Jurkat, Clone E6-1 (cell line): ENCODE data around the gene KIRREL3.
"Not testable (repeated sequence)": the region's sequence is repeated elsewhere in the genome, so short reads cannot be mapped to it uniquely, and the experiment has no call there.

Source experiments
- DNase-seq: peaks from one replicate; pipeline ENCODE4 v3.0.0-alpha.2; 2011; ENCODE audit warnings: low read depth, low spot score
- H3K4me3 ChIP-seq: 2 replicates; pipeline ENCODE4 v1.5.1; 2011; ENCODE audit warnings: mild to moderate bottlenecking, low read length, control low read depth, moderate library complexity

Gene KIRREL3

GRCh38 chr11:126407682-126408288, 592.8 kb downstream of the KIRREL3 start:
- DNase-seq, result no peak
- no peak overlapping the region for H3K4me3 ChIP-seq

- no peak for DNase-seq
These were observed 593.5 kb downstream of the KIRREL3 start for GRCh38 chr11:126407101-126407521.

DNA sequence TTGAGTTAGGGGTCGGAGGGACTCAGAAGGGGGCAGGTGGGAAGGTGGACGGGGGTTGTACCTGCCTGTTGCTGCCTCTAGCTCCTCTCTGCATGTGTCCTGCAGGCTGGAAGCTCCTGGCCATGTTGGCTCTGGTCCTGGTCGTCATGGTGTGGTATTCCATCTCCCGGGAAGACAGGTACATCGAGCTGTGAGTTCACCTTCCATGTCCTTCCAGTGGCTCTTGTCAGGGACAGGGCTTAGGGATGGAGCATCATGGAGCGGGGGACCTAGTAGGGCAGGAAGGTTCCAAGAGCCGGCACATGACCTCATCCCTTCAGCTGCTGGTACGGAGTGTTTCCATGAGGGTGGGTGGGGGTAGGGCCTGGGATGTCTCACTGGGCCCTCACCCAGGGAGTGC, 594.2 kb downstream of the KIRREL3 start:
- H3K4me3 ChIP-seq, result no peak overlapping the region
- DNase-seq, result no peak

More at GRCh38 chr11:126407101-126407521, 593.5 kb downstream of the KIRREL3 start:
- H3K4me3 ChIP-seq, result no peak overlapping the region

- no peak overlapping the region for H3K4me3 ChIP-seq
- no peak for DNase-seq
These were observed 594.7 kb downstream of the KIRREL3 start for GRCh38 chr11:126405906-126406305.

DNA sequence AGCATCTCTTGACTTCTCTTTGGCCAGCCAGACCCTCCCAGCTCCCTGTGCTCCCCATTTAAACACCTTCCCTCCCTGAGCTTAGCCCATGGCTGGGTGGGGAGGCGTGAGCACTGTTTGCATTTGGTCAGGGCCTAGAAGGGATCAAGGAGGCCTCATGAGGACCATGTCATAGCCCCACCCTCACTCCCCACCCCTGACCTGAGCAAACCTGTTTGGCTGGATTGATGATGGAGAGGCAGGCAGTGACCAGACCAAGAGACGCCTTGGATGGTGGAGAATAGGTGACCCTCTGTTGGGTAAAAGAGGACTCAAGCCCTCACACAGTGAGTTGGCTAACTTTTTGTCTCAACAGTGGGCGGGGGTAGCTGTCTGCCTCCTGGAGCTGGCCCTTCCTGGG, 595.2 kb downstream of the KIRREL3 start:
- no peak overlapping the region for H3K4me3 ChIP-seq
- DNase-seq, result no peak

DNA sequence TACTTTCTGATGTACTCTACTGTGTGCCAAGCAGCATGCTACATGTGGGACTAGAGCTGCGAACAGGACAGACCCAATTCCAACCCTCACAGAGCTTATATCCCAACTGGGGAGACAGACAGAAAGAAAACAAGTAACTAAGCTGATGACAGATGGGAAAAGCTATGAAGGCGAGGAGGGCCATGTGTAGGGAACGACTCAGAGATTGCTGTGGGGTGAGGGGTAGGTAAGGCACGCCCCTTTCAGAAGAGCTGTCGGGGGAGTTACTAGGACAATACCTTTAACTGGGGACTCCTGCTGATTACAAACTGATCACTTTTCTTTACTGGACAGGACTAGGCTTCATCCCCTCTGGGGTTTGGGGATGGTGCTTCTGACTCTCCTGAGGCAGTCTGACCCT, 596.2 kb downstream of the KIRREL3 start:
- DNase-seq, result no peak
- no peak overlapping the region for H3K4me3 ChIP-seq

DNA sequence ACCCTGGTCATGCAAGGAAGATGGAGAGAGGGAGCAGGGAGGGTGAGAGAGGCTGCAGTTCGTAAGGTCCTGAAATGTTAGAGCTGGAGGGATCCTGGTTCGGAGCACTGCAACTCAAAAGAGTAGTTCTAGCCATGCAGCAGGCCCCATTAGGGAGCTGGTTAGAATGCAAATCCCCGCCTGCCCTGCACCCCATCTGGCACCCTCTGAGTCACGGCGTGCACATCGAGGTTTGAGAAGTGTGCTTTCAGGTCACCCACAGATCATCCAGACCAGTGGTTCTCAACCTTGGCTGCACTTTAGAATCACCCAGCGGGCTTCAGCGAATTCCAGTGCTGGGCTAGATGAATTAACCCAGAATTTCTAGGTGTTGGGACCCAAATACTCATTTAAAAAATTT, 596.9 kb downstream of the KIRREL3 start:
- DNase-seq, result no peak
- H3K4me3 ChIP-seq, result no peak overlapping the region

DNA sequence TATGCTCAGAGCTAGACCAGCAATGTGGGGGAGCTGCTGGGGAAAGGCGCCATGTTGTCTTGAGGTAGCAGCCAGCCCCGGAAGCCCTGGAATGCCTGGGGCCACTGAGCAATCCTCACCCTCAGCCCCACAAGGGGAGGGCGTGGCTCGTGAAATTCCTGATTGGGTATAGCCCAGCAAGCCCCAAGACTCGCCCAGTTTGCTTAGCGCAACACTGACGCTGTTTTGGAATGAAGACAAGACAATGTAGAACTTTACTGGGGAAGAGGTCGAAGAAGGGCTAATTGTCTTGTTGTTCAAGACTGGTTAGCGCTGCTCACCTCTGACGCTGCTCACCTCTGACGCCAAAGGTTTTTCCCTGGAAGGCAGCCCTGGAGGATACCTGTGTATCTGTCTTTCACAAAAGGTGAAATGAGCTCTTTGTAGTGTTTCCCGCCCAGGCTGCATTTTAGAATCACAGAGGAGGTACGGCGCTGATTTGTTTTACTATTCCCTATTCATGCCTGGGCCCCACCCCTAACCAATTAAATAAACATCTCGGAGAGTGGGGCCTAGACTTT, 597.5 kb downstream of the KIRREL3 start:
- H3K4me3 ChIP-seq, result no peak overlapping the region
- DNase-seq, result no peak

DNA sequence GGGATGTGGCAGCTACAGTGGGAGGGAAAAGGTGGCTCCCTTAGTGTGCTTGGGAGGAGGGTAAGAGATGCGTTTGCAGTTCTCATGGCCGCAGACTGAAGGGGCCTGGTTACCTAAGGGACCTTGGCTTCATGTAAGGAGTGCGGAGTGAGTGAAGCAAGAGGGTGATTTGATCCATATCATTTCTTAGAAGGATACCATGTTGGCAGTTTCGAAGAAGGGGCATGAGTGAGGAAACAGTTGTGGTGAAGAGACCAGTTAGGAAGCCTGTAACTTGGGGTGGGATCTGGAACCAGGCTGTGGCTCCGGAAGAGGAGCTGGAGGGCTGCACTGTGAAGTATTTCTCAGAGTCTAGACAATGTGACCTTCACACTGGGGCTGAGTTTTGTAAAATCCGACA, 600.1 kb downstream of the KIRREL3 start:
- H3K4me3 ChIP-seq, result no peak overlapping the region
- no peak for DNase-seq

DNA sequence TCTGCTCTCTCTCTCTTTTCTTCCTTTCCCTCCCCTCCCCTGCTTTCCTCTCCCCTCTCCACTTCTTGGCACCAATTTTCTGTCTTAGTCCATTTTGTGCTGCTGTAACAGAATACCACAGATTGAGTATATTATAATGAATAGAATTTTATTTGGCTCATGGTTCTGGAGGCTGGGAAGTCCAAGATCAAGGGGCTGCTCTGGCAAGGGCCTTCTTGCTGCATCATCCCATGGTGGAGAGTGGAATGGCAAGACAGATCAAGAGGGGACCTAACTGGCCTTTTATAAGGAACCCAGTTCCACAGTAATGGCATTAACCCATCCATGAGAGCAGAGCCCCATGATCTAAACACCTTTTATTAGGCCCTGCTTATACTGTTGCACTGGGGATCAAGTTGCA, 600.6 kb downstream of the KIRREL3 start:
- H3K4me3 ChIP-seq, result no peak overlapping the region
- DNase-seq, result no peak

DNA sequence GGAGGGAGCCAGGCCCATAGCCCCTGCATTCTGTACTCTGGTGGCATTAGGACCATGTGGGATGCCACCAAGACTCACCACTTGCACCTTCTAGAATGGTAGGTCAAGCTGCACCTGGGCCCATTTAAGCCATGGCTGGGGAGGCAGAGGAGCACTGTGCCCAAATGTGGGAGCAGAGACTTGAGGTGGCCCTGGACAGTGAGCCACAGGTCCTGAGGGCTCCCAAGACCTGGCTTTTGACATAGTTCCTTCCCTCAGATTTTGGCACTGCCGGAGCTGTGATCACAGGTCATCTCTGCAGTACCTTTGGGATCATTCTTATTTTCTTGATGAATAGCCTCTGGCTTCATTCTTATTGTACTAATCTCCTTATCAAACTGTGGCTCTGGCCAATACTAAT, 601.8 kb downstream of the KIRREL3 start:
- H3K4me3 ChIP-seq, result no peak overlapping the region
- DNase-seq, result no peak

DNA sequence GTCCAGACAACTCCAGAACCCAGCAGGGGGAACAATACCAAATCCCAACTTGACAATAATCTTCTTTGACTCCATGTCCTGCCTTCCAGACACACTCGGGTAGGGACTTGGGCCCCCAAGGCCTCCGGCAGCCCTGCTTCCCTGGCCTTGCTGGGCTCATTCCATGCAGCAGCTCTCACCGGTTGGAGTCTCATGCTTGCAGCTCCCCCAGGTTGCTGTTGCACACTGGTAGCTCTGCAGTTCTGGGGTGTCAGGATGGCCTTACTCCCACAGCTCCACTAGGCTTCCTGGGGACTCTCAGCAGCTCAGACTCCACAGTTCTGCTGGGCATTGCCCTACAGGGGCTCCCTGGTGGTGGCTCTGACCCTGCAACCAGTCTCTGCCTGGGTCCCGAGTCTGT, 602.3 kb downstream of the KIRREL3 start:
- DNase-seq, result no peak
- no peak overlapping the region for H3K4me3 ChIP-seq

DNA sequence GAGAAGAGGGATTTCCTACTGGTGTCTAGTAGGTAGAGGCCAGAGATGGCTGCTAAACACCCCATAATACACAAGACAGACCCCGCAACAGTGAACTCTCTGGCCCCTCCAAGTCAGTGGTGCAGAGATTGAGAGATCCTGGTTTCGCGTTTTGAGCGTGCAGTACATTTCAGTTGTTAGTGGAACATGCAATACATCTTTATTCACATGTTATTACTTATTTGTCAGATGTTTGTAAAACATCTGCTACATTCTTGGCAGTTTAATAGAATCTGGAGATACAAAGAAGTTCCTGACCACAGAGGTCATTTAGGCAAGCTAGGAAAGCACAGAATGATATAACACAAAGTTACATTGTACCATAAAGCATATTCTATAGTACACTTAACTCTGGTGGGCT, 603.6 kb downstream of the KIRREL3 start:
- no peak overlapping the region for H3K4me3 ChIP-seq
- no peak for DNase-seq

- not testable (repeated sequence) for H3K4me3 ChIP-seq, DNase-seq
These were observed 604.3 kb downstream of the KIRREL3 start for GRCh38 chr11:126396266-126396665.

DNA sequence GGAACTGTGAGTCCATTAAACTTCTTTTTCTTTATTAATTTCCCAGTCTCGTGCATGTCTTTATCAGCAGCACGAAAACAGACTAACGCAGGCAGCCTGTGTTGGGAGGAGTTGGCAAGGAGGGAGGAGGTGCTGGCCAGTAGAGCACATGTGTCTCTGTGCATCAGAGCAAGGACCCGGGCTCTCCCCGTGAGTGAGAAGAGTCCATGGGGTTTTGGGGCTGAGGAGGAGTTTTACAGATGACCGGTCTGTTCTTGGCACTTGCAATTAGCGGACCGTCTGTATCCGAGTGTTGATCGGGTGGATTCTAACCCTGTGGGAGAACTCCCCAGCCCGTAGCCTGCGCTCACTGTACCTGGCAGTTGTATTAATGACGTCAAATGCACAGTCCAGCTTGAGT, 604.8 kb downstream of the KIRREL3 start:
- not testable (repeated sequence) for DNase-seq, H3K4me3 ChIP-seq

- not testable (repeated sequence) for H3K4me3 ChIP-seq, DNase-seq
These were observed 605.9 kb downstream of the KIRREL3 start for GRCh38 chr11:126394634-126395072.

DNA sequence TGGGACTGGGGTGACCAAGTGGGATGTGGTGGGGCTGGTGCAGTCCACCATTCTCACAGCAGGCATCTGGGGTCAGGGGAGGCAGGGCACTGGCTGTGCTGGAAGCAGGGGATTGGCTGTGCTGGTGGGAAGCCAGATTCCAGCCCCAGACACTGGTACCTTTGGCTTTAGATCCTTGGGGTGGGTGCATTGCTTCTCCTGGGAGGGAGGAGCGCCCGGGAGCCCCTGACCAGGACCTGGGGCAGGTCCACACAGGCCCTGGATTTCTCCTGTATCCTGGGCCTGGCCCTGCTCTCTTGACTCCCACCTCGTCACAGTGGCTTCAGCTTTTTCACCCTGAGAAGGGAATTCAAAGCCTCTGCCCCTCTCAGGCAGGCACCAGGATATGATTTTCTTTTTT, 606.5 kb downstream of the KIRREL3 start:
- no peak for DNase-seq
- H3K4me3 ChIP-seq, result no peak overlapping the region

DNA sequence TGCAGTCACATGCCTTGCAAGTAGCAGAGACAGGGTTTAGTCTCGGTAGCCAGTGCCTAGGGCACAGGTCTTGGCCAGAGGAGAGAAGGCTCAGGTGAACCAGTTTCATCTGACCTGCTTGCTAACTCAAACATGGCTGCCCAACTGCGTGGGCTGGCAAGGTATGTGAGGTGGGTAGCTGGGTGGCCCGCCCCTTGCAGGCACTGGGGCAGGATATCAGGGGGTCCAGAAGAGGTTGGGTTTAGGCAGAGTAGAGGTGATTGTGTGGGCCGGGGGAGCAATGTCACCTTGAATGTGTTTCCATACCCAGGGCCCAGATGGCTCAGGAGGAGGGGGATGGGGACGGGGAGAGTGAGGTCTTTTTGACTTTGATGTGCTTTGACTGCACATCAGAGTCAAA, 607.4 kb downstream of the KIRREL3 start:
- no peak overlapping the region for H3K4me3 ChIP-seq
- no peak for DNase-seq

DNA sequence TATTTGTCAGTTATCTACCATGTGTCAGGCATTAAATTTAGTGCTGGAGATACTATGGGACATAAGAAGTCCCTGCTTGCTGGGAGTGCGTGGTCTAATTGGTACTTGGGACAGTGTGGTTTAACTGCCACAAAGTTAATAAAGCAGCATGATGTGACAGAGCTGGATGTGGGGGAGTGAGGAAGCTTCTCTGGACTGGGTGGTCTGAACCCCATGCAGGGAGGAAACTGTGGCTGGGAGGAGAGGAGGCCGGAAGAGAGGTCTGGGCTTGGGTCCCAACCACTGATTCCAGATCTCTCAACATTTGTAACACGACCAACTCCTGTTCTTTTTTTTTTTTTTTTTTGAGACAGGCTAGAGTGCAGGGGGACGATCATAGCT, 607.9 kb downstream of the KIRREL3 start:
- H3K4me3 ChIP-seq, result no peak overlapping the region
- DNase-seq, result peak; percentile 17

- DNase-seq, result no peak
These were observed 608.5 kb downstream of the KIRREL3 start for GRCh38 chr11:126391970-126392632.

More at GRCh38 chr11:126391970-126392632, 608.5 kb downstream of the KIRREL3 start:
- no peak overlapping the region for H3K4me3 ChIP-seq
